ENCODE results near the gene MSI2.

MSI2 gene

DNA sequence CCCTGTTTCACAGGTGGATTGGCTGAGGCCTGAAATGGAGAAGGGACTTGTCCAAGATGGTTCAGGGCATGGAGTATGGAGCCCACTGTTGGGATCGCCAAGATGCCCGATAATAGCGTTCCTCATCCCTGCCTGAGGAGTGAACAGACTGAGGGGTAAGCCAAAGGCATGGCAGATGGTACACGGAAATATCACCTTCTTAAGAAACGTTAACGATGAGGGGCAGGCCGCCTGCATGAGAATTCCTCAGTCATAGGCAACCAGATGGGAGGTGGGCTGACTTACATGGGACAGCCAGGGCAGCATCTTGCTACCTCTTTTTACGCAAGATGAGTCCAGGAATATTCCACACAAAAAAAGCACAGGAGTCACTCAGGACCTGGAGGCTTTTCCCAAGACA, 300.7 kb downstream of the MSI2 start:
- CTCF ChIA-PET = no interaction called here
- DNase-seq (ENCODE audit: extremely low spot score) = no peak
- POLR2A ChIA-PET = no interaction called here
- no peak for TF ChIP-seq PKNOX1 (IDR thresholded peaks at IDR 0.05)
- no peak for TF ChIP-seq HDGF (IDR thresholded peaks at IDR 0.05; ENCODE audit: borderline replicate concordance)
- no peak for TF ChIP-seq LEF1 (IDR thresholded peaks at IDR 0.05; ENCODE audit: borderline replicate concordance)
- no peak for TF ChIP-seq CTBP1 (IDR thresholded peaks at IDR 0.05; ENCODE audit: borderline replicate concordance)
- TF ChIP-seq NFRKB (IDR thresholded peaks at IDR 0.05) = no peak
- no peak for TF ChIP-seq FOXM1 (IDR thresholded peaks at IDR 0.05; ENCODE audit: borderline replicate concordance)
- TF ChIP-seq ZNF384 (IDR thresholded peaks at IDR 0.05) = no peak

- TF ChIP-seq ZNF384 (IDR thresholded peaks at IDR 0.05) = no peak
- no peak for TF ChIP-seq SUZ12 (IDR thresholded peaks at IDR 0.05)
- no peak for TF ChIP-seq NFRKB (IDR thresholded peaks at IDR 0.05)
- TF ChIP-seq PKNOX1 (IDR thresholded peaks at IDR 0.05) = no peak
- no peak for TF ChIP-seq TARDBP (IDR thresholded peaks at IDR 0.05)
- no peak for TF ChIP-seq SP1 (IDR thresholded peaks at IDR 0.05)
- TF ChIP-seq ARNT (IDR thresholded peaks at IDR 0.05) = no peak
- TF ChIP-seq L3MBTL2 (conservative IDR thresholded peaks at IDR 0.05) = no peak
- no peak for TF ChIP-seq BHLHE40 (IDR thresholded peaks at IDR 0.05; ENCODE audit: borderline replicate concordance)
- TF ChIP-seq FOXM1 (IDR thresholded peaks at IDR 0.05; ENCODE audit: borderline replicate concordance) = no peak
- no peak for TF ChIP-seq FOXK2 (IDR thresholded peaks at IDR 0.05)
- no peak for TF ChIP-seq CTBP1 (IDR thresholded peaks at IDR 0.05; ENCODE audit: borderline replicate concordance)
- TF ChIP-seq FOXA1 (IDR thresholded peaks at IDR 0.05) = no peak
- TF ChIP-seq LEF1 (IDR thresholded peaks at IDR 0.05; ENCODE audit: borderline replicate concordance) = no peak
- no peak for TF ChIP-seq ELF4 (IDR thresholded peaks at IDR 0.05)
- no peak for TF ChIP-seq HDGF (IDR thresholded peaks at IDR 0.05; ENCODE audit: borderline replicate concordance)
- CTCF ChIA-PET = interaction anchor here (1.1 kb wide), 1 partner anchor 16 kb away, joined by 3 read pairs; no protein-coding TSS in a partner anchor
- POLR2A ChIA-PET = interaction anchor here (1.0 kb wide), 1 partner anchor 13 kb away, joined by 4 read pairs; no protein-coding TSS in a partner anchor
- no peak for DNase-seq (ENCODE audit: extremely low spot score)
Measured at GRCh38 chr17:57557416-57557815, 301.1 kb downstream of the MSI2 start.

- TF ChIP-seq HDGF (IDR thresholded peaks at IDR 0.05; ENCODE audit: borderline replicate concordance) = no peak
- no peak for TF ChIP-seq FOXA1 (IDR thresholded peaks at IDR 0.05)
- no peak for TF ChIP-seq NFRKB (IDR thresholded peaks at IDR 0.05)
- TF ChIP-seq ZNF384 (IDR thresholded peaks at IDR 0.05) = no peak
- no peak for TF ChIP-seq ARNT (IDR thresholded peaks at IDR 0.05)
- TF ChIP-seq TARDBP (IDR thresholded peaks at IDR 0.05) = no peak
- TF ChIP-seq FOXM1 (IDR thresholded peaks at IDR 0.05; ENCODE audit: borderline replicate concordance) = no peak
- TF ChIP-seq PKNOX1 (IDR thresholded peaks at IDR 0.05) = no peak
- TF ChIP-seq CTBP1 (IDR thresholded peaks at IDR 0.05; ENCODE audit: borderline replicate concordance) = no peak
- TF ChIP-seq LEF1 (IDR thresholded peaks at IDR 0.05; ENCODE audit: borderline replicate concordance) = no peak
- CTCF ChIA-PET = interaction anchor here (0.6 to 1.1 kb wide), 2 partner anchors 17 to 150 kb away, joined by 3 to 5 read pairs; no protein-coding TSS in a partner anchor
- POLR2A ChIA-PET = interaction anchor here (1.0 kb wide), 1 partner anchor 13 kb away, joined by 4 read pairs; no protein-coding TSS in a partner anchor
- DNase-seq (ENCODE audit: extremely low spot score) = no peak
Measured at GRCh38 chr17:57557834-57558681, 301.7 kb downstream of the MSI2 start.

- DNase-seq (ENCODE audit: extremely low spot score) = no peak
- POLR2A ChIA-PET = interaction anchor here (1.6 kb wide), 1 partner anchor 19 kb away, joined by 3 read pairs; no protein-coding TSS in a partner anchor
- TF ChIP-seq PKNOX1 (IDR thresholded peaks at IDR 0.05) = no peak
- no peak for TF ChIP-seq SP1 (IDR thresholded peaks at IDR 0.05)
- no peak for TF ChIP-seq ARNT (IDR thresholded peaks at IDR 0.05)
- no peak for TF ChIP-seq NFRKB (IDR thresholded peaks at IDR 0.05)
- no peak for TF ChIP-seq L3MBTL2 (conservative IDR thresholded peaks at IDR 0.05)
- TF ChIP-seq LEF1 (IDR thresholded peaks at IDR 0.05; ENCODE audit: borderline replicate concordance) = no peak
- CTCF ChIA-PET = no interaction called here
Measured at GRCh38 chr17:57559226-57559625, 302.9 kb downstream of the MSI2 start.

- ChIA-PET CTCF (no interaction called here), POLR2A (interaction anchor here (0.5 to 1.6 kb wide), 2 partner anchors 15 to 18 kb away, joined by 3 read pairs; no protein-coding TSS in a partner anchor)
- no peak for DNase-seq (ENCODE audit: extremely low spot score)
- no peak for TF ChIP-seq PKNOX1 (IDR thresholded peaks at IDR 0.05)
- no peak for TF ChIP-seq SP1 (IDR thresholded peaks at IDR 0.05)
- no peak for TF ChIP-seq SUZ12 (IDR thresholded peaks at IDR 0.05)
- no peak for TF ChIP-seq LEF1 (IDR thresholded peaks at IDR 0.05; ENCODE audit: borderline replicate concordance)
- no peak for TF ChIP-seq FOXK2 (IDR thresholded peaks at IDR 0.05)
- no peak for TF ChIP-seq TARDBP (IDR thresholded peaks at IDR 0.05)
Measured at GRCh38 chr17:57559634-57560318, 303.5 kb downstream of the MSI2 start.

Measured in HEK293T (cell line).